MM.1S (cell line): ENCODE measurements around the gene SAMSN1.

Experiments
- DNase-seq: peaks from one replicate; pipeline ENCODE4 v3.0.0-alpha.2; 2015
- H2AFZ ChIP-seq: fragments of 300-600 bp; sonication (generic); 2 replicates; pipeline ENCODE4 v1.6.0; 2016; ENCODE audit warnings: antibody characterized with exemption, low read length
- H3F3A ChIP-seq: fragments of 300-600 bp; sonication (generic); 2 replicates; pipeline ENCODE4 v1.6.1; 2016; ENCODE audit warnings: mild to moderate bottlenecking, antibody characterized with exemption, low read length, moderate library complexity, mixed read lengths; ENCODE audit not compliant: insufficient read depth
- H3K27ac ChIP-seq: fragments of 300-600 bp; sonication (generic); 2 replicates; pipeline ENCODE4 v1.5.1; 2016; ENCODE audit warnings: mild to moderate bottlenecking, low read length
- H3K27me3 ChIP-seq: fragments of 300-600 bp; sonication (generic); replicated peaks from 2 replicates; pipeline ENCODE4 v1.6.0; 2016; ENCODE audit warnings: low read length; ENCODE audit not compliant: insufficient read depth
- H3K36me3 ChIP-seq: fragments of 300-600 bp; sonication (generic); replicated peaks from 2 replicates; pipeline ENCODE4 v1.6.1; 2016; ENCODE audit warnings: mild to moderate bottlenecking, low read length, mixed read lengths; ENCODE audit not compliant: insufficient read depth
- H3K4me1 ChIP-seq: fragments of 300-600 bp; sonication (generic); 2 replicates; pipeline ENCODE4 v1.6.1; 2016; ENCODE audit warnings: low read length, mixed read lengths
- H3K4me2 ChIP-seq: fragments of 300-600 bp; sonication (generic); 2 replicates; pipeline ENCODE4 v1.6.0; 2016; ENCODE audit warnings: low read depth, low read length
- H3K4me3 ChIP-seq: fragments of 300-600 bp; sonication (generic); 2 replicates; pipeline ENCODE4 v1.5.1; 2016; ENCODE audit warnings: low read length, mixed read lengths
- H3K79me2 ChIP-seq: fragments of 300-600 bp; sonication (generic); 2 replicates; pipeline ENCODE4 v1.6.1; 2016; ENCODE audit warnings: mixed run types, low read length, mixed read lengths
- H3K9ac ChIP-seq: fragments of 300-600 bp; sonication (generic); 2 replicates; pipeline ENCODE4 v1.6.1; 2016; ENCODE audit warnings: low read length, mixed read lengths
- H3K9me2 ChIP-seq: fragments of 300-600 bp; sonication (generic); replicated peaks from 2 replicates; pipeline ENCODE4 v1.6.1; 2016; ENCODE audit warnings: mild to moderate bottlenecking, low read length, mixed read lengths; ENCODE audit not compliant: insufficient read depth
- H3K9me3 ChIP-seq: fragments of 300-600 bp; sonication (generic); replicated peaks from 2 replicates; pipeline ENCODE4 v1.6.1; 2016; ENCODE audit warnings: mild to moderate bottlenecking, low read length, mixed read lengths; ENCODE audit not compliant: insufficient read depth
- H4K20me1 ChIP-seq: fragments of 300-600 bp; sonication (generic); 2 replicates; pipeline ENCODE4 v1.6.1; 2016; ENCODE audit warnings: mild to moderate bottlenecking, low read length, moderate library complexity, mixed read lengths; ENCODE audit not compliant: insufficient read depth
- CTCF ChIP-seq: fragments of 300-600 bp; sonication (generic); IDR thresholded peaks from 2 replicates; pipeline ENCODE4 v1.5.1; 2016; ENCODE audit warnings: antibody characterized with exemption, low read length, mixed read lengths
- EZH2 ChIP-seq: fragments of 300-600 bp; sonication (generic); optimal IDR thresholded peaks from 2 replicates; pipeline ENCODE3; 2017; ENCODE audit warnings: low read depth, mild to moderate bottlenecking, antibody characterized with exemption, low read length, mixed read lengths
- EZH2phosphoT487 ChIP-seq: fragments of 300-600 bp; sonication (generic); IDR thresholded peaks from 2 replicates; pipeline ENCODE4 v1.6.1; 2018; ENCODE audit warnings: antibody characterized with exemption, low read length

Gene SAMSN1

GRCh38 chr21:14557413-14557812, 11.3 kb upstream of the SAMSN1 start:
- no peak for DNase-seq
- H4K20me1 ChIP-seq = no peaks in the 10 kb centered on the region
- no peaks in the 10 kb centered on the region for H3K79me2 ChIP-seq
- H3K27me3 ChIP-seq = no peaks in the 10 kb centered on the region
- no peak overlapping the region for H3K9ac ChIP-seq
- H3K9me3 ChIP-seq = no peaks in the 10 kb centered on the region
- H3K4me1 ChIP-seq = no peaks in the 10 kb centered on the region
- no peaks in the 10 kb centered on the region for H3K36me3 ChIP-seq
- H3K4me3 ChIP-seq = no peak overlapping the region
- no peaks in the 10 kb centered on the region for H3F3A ChIP-seq
- H3K27ac ChIP-seq = no peak overlapping the region
- H3K4me2 ChIP-seq = no peak overlapping the region
- no peaks in the 10 kb centered on the region for H3K9me2 ChIP-seq
- no peak overlapping the region for H2AFZ ChIP-seq
- TF ChIP-seq EZH2phosphoT487 (no peak), EZH2 (no peak), CTCF (no peak)

- no peak for DNase-seq
- no peak overlapping the region for H3K4me2 ChIP-seq
- H3K36me3 ChIP-seq = no peaks in the 10 kb centered on the region
- no peak overlapping the region for H2AFZ ChIP-seq
- H3K9me3 ChIP-seq = no peaks in the 10 kb centered on the region
- no peak overlapping the region for H3K27ac ChIP-seq
- H3K4me3 ChIP-seq = no peak overlapping the region
- H3F3A ChIP-seq = no peaks in the 10 kb centered on the region
- H3K9me2 ChIP-seq = no peaks in the 10 kb centered on the region
- no peaks in the 10 kb centered on the region for H4K20me1 ChIP-seq
- H3K27me3 ChIP-seq = no peaks in the 10 kb centered on the region
- TF ChIP-seq CTCF = no peak
- no peak for TF ChIP-seq EZH2phosphoT487
- no peak for TF ChIP-seq EZH2
- no peaks in the 10 kb centered on the region for H3K4me1 ChIP-seq
- no peak overlapping the region for H3K9ac ChIP-seq
- H3K79me2 ChIP-seq = no peaks in the 10 kb centered on the region
Measured at GRCh38 chr21:14554948-14555347, 8.8 kb upstream of the SAMSN1 start.

- H3K9me2 ChIP-seq = no peaks in the 10 kb centered on the region
- H3K27ac ChIP-seq = no peak overlapping the region
- no peak overlapping the region for H3K9ac ChIP-seq
- no peaks in the 10 kb centered on the region for H3K4me1 ChIP-seq
- H3F3A ChIP-seq = no peaks in the 10 kb centered on the region
- no peak for DNase-seq
- H2AFZ ChIP-seq = no peak overlapping the region
- TF ChIP-seq EZH2phosphoT487 (no peak), CTCF (no peak), EZH2 (no peak)
- no peak overlapping the region for H3K4me3 ChIP-seq
- H4K20me1 ChIP-seq = no peaks in the 10 kb centered on the region
- no peaks in the 10 kb centered on the region for H3K79me2 ChIP-seq
- H3K4me2 ChIP-seq = no peak overlapping the region
- H3K27me3 ChIP-seq = no peaks in the 10 kb centered on the region
- H3K9me3 ChIP-seq = no peaks in the 10 kb centered on the region
- no peaks in the 10 kb centered on the region for H3K36me3 ChIP-seq
Measured at GRCh38 chr21:14553422-14553821, 7.3 kb upstream of the SAMSN1 start.
